Measurements from ENCODE around the gene ZC3HAV1.
"Not testable (repeated sequence)": the region's sequence is repeated elsewhere in the genome, so short reads cannot be mapped to it uniquely, and the experiment has no call there.

ZC3HAV1 gene

DNA sequence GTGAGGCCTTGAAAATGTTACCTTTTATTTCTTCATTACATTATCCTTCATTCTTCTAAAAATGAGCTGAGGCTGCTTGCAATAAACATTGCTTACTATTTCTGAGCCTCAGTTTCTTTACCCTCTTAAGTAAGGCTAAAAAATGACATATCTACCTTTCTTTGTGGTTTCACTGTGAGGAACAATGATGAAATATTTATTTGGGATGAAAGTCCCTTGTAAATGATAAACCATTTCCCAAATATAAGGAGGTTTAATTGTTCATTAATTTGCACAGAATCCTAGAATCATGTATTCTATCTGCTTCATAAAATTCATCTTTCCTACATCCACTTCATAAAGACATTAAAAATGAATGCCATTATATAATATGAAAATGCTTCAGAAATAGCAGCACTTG lies 27.9 kb downstream of the ZC3HAV1 start:
- no peak for DNase-seq

DNA sequence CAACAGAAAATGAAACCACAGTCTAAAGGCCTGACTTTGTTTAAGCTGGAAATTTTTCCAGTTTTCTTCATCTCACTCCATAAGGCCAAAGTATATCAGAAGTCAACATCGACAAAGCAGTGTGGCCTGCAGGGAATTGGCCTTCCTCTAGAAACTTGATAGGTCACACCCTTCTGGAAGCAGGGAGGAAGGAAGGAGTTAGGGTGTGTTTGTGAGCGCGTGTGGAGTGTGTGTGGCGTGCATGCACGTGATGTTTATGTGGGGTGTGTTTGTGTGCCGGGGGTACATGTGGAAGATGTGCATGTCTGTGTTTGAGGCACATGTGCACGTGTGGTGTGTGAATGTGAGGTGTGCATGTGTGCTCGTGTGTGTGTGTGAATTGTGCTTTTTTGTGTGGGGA lies 28.6 kb downstream of the ZC3HAV1 start:
- no peak for DNase-seq

DNA sequence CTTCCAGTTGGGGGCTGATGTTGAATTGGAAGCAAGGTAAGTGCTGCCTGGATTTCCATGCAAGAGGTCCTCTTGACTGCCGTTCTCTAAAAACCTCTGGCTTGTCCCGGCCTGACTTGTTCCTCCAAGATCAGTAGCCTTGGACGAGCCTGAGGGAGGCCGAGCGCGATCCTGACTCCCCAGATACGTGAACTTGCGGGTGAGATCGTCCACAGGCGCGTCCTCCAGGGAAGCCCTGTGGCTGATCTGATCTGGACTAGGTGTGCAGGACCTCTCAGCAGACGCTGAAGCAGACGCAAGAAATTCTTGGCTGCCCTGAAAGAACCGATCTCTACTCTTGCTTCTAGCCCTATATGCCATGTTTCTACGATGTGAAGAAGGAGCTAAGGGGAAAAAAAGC lies 29.7 kb downstream of the ZC3HAV1 start:
- no peak for DNase-seq

DNA sequence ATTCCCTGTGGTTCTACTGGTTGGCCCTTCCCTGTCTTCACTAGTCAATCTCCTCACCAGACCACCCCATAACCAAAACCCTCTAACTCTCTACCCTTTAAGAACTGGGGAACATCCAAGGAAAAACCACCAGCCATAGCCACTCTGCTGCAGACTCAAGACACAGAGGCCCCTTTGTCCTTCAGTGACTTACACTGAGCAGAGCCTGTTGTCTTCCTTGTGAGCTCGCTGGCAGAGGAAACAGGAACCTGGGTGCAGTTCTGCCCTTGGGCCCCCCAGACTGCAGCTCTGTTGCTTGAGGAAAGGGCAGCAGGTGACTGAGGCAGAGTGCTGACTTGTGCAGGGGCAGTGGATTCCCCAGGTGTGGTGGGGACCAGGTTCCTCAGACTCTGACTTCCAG lies 30.6 kb downstream of the ZC3HAV1 start:
- no peak for DNase-seq

DNA sequence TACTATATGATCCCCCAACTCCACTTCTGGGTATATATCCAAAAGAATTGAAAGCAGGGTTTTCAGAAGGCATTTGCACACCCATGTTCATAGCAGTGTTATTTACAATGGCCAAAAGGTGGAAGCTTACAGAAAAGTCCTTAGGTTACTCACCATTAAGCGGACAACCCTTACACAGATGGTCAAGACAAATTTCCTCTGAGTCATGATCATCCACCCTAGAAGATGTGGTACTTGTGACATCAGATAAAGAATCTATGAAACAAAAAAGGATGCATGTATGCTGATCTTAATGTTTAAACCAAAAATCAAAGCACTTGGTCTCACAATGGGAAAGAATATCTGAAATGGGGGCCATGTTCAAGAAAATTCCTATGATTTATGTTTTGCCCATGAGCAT lies 31.1 kb downstream of the ZC3HAV1 start:
- no peak for DNase-seq

DNA sequence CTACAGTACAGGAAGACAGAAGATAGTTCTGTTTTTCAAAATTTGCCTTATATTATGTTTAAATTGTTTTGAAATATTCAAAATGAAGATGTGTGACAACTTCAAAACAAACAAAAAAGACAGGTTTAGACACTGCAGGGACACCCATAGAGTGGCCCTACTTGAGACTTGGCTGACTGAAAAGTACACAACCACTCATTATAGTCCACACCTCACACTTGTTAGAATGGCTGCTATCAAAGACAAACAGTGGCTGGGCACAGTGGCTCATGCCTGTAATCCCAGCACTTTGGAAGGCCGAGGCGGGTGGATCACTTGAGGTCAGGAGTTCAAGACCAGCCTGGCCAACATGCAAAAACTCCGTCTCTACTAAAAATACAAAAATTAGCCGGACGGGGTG lies 31.8 kb downstream of the ZC3HAV1 start:
- not testable (repeated sequence) for DNase-seq

DNA sequence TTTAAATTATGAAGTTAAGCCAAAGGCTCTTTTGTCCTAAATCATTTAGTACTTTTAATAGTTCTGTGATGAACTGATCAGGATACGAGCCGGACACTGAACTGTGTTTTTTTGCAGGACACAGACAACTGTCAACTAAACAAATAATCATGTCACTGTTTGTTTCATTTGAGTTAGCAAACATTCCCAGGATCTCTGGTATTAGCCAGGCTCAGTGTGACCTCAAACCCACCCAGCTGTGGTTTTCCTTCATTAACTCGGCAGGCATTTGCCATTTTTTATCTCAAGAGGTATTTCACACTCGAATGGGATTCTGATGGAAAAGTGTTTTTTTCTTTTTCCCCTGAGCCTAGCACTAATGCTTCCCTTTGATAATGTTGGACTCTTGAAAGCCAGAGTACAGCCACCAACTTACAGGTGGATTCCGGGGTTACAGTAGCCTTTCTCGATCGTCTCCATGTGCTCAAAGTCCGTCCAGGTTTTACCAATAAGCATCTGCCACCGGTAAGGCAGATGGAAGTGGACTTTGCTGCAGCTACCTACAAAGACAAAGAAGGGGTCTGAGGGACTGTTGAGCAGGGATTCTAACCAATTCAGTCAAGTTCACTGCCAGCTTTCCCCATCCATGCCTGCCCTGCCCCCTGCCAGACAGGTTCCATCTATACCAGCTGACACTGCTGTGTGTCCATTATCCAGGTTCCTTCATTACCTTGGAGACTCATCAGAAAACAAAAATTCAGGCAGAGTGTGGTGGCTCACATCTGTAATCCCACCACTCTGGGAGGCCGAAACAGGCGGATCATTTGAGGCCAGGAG lies 33.4 kb downstream of the ZC3HAV1 start:
- no peak for DNase-seq

DNA sequence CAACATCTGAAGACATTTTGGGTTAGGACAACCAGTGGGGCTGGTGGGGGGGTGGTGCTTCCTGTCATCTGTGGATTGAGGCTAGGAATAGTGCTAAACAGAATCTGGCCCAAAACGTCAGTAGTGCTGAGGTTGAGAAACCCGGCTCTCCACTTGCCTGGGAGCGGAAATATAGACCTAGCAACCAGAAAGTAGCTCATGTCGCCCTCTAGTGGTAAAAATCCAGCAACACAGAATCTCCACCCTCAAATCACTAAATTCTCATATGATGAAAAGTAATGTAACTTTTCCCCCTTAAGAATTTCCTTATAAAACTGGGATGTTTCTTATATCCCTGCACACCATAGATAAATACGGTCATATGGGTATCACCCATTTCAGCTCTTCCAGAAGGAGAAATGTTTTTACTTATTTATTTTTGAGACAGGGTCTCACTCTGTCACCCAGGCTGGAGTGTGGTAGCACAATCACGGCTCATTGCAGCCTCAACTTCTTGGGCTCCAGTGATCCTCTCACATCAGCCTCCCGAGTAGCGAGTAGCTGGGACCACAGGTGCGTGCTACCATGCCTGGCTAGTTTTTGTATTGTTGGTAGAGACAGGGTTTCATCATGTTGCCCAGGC lies 34.4 kb downstream of the ZC3HAV1 start:
- DNase-seq, result peak; percentile 39 to 83

DNA sequence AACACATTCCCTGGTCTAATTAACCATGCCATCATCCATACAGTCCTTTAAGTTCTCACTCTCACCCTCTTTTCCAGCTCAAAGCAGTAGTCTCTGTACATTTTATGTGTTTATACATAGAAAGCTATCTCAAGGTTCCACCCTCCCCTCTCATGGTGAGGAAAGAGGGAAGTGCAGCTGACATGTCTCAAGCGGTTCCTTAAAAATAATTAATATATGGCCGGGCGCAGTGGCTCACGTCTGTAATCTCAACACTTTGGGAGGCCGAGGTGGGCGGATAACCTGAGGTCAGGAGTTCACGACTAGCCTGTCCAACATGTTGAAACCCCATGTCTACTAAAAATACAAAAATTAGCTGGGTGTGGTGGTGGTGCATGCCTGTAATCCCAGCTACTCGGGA lies 36.7 kb downstream of the ZC3HAV1 start:
- DNase-seq, result no peak

DNA sequence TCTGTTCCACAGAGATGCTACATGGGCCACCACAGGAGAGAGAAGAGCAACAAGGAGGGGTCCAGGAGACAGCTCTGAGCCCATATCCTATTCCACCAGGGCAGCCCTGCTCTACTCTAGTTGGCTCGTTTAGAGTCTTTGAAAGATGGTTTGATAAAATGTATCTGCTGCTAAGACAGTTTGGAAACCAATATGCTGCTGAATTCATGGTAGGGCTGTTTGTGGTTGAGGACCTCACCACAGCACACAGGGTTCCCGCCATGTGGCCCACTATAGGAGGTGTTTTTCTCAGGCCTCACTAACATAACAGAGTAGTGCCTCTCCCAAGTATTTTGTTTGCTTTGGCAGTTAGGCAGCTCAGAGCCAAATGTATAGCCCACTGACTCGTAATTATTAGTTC lies 37.8 kb downstream of the ZC3HAV1 start:
- DNase-seq, result no peak

DNA sequence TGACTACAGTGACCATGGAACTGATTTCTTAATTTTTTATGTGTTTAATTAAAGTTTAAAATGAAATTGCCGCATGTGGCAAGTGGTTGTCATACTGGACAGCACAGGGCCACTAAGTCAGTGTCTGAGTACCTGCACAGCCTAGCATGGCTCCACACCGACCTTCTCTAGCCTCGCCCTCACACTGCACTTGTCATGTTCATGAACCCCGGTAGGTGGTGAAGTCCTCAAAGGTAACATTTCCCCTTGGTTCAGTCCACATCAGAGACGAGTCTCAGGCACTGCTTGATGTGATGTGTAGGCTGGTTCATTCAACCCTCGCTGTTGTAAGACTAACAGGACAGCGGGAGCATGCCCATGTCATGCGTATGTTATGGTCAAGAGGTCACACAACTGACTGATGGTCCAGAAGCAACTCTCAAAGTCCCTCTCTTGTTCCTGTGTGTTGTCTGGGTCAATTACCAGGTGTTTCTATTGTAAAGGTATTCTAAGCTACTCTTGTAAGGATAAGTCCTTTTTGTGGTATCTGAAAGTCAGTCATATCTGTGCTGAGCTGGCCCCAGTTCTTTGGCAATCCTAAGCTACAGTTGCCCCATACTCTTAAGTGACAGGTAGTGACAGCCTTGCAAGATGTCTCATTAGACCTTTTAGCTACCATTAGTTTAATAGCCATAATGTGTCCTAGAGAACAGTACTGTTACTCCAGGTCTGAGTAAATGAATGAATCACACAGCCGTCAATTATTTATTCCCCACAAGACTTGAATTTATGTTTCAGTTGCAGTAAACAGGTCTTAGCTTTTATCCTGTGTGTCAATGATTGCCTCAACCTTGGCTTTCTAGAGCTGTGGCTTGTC lies 40.7 kb downstream of the ZC3HAV1 start:
- DNase-seq, result no peak

DNA sequence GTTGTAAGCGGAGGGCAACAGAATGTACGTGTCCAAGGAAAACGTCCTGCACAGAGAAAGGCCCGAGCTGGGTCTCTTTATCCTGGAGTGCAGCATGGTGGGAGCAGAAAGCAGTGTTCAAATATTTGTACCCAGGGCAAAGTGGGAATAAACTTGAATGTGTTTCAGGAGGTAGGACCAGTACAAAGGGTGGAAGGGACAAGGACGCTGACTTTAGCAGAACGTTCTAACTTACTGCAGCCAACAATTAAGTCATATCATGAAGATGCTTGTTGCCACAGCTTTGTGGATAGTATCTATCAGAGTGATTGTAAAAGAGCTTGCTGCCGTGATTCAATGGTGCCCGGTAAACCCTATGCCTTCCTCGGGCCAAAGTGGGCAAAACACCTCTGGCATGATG lies 43.2 kb downstream of the ZC3HAV1 start:
- DNase-seq, result no peak

DNA sequence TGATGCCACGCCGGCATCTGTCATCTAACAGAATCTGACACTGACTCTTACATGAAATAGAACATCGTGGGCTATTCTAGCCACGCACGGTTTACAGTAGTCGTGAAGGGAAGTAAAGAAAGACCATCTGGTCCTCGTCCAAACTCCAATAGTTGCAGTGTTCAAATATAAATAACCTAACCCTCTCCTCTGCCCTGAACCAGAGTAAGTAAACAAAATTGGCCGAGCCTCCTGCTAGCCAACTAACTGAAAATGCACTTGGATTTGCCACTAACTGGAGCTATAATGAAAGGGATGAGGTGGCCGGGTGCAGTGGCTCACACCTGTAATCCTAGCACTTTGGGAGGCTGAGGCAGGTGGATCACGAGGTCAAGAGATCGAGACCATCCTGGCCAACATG lies 44.2 kb downstream of the ZC3HAV1 start:
- DNase-seq, result no peak

DNA sequence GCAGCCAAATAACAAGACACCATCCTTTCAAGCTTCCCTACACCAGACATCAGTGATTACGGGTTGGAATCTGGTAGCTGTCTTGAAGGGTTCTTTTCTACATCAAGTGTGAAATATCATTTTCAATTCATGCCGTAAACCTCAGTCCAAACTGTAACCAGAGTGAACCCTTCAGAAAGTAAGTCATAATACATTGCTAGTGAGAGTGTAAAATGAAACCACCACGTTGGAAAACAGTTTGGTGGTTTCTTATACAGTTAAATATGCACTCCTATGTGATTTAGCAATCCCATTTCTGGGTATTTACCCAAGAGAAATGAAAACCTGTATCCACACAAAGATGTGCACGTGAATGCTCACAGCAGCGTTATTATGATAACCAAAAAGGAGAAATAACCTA lies 48.1 kb downstream of the ZC3HAV1 start:
- no peak for DNase-seq

DNA sequence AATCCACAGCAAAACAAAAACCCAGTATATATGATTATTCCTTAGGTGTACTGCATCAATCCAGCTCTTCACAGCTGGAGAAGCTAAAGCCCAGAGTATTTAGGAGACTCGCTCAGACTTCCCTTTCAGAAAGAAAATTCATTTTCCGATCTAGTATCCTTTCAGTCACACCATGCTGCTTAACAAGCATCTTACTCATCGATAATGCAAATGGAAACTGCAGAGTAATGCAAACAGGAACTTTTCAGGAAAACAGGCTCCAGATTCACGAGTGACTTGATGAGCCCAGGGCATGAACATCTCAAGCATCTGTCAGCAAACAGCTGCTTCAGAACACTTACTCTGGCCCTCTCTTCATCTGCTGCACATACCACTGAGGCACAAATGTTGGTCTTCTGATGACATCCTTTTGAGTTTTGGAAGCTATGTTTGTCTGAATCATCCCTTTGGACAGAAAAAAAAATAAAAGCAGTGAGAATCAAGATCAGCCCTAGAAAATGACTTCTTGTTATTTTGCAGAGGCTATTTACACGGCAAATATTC lies 48.8 kb downstream of the ZC3HAV1 start:
- DNase-seq, result no peak

DNA sequence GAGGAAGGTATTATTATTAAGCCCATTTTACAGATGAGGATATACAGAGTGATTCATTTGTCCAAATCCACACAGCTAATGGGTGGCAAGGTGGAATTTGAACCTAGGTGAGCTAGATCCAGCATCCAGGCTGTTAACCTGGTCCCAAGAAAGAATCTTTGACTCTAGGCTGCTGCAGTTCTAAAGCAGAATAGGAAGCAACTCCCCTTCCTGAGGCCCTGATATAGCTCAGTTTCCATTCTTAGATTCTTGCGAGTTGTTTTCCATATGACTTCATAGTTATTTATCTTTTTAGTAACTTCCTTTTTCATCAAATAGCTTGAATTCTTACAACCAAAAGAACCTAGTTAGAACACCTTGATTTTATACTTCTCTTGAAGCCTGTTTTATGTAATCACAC lies 49.6 kb downstream of the ZC3HAV1 start:
- DNase-seq, result no peak

DNA sequence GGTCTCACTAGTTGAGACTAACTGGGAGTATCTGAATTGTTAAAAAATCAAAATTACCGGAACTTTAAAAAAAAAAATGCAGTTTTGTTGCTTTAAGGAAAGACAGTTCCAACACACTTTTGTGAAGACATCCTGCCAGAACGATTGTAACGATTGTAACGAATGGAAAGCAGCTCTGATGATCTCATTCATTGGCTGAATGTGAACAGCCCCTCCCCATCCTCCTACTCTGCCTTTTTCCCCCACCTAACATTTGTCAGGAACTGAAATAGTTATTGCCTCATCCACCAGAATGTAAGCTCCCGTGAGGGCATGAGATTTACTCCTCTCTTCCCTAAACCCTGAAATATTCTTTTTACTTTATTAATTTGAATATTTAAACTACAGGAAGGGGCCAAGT lies 50.6 kb downstream of the ZC3HAV1 start:
- DNase-seq, result no peak

DNA sequence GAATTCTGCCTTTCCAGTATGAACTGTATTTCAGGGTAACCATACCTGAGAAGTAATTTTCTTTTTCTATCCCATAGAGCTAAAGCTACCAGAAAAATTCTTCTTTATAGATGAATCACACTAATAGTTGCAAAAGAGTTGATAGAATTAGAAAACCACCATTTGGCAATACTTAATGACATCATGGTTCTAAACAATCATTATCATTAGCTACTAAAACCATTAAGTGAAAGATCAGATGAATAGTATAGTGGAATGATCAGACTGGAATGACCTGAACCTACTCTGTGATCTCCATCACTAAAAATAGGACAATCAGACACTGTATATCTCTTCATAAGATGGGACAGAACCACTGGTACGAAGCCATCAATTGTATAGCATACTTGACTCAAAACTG lies 53.8 kb downstream of the ZC3HAV1 start:
- DNase-seq, result no peak

DNA sequence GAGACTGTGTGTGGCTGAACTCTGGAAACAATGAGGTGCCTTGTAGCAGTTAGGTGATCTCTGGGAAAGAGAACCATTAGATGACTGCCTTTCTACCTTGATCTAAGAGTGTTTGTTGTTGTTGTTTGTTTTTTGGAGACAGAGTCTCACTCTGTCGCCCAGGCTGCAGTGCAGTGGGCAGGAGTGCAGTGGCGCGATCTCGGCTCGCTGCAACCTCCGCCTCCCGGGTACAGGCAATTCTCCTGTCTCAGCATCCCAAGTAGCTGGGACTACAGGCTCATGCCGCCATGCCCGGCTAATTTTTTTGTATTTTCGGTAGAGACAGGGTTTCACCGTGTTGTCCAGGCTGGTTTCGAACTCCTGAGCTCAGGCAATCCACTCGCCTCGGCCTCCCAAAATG lies 54.9 kb downstream of the ZC3HAV1 start:
- not testable (repeated sequence) for DNase-seq

DNA sequence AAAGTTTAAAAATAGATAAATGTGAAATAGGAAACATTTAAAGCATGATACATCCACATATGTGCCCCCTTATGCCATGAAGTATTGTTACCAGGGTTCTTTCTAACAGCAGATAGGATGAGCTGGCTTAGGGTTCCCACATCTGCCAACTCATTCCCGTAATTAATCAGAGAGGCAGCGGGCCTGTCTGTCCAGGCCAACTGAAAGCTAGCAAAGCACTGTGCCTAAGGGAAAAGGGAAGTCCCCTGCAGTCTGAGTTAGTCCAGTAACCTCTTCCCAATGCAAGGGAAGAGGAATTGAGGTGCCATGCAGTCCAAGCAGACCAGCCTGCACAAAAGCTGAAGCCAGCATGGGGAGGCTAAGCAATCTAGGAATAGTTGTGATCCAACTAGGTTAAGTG lies 55.4 kb downstream of the ZC3HAV1 start:
- no peak for DNase-seq

DNA sequence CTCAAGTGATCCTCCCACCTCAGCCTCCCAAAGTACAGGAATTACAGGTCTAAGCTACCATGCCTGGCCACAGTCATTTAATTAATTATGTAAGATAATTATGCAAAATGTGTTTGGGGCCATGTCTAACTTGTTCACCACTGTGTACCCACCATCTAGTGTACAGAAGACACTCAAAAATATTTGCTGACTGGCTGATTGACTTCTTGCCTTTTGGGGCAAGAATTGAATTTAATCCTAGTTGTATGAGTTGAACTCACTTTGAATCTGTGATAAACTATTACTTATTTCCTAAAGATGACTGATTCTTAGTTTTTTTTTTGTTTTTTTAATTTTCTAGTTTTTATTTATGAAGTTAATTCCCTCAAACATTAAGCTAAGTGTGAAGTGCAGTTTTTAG lies 57.9 kb downstream of the ZC3HAV1 start:
- no peak for DNase-seq

DNA sequence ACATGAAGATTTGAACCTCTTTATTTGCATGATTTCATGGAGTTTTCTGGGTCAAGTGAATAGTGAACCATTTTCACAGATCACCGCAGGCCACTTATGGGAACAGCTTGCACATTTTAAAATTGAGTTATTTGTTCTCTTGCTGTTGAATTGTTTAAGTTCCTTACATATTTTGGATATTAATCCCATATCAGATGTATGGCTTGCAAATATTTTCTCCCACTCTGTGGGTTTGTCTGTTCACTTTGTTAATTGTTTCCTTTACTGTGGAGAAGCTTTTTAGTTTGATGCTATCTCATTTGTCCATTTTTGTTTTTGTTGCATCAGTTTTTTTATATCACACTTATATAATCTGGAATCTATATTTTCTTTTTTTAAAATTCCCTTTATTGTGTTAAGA lies 59.6 kb downstream of the ZC3HAV1 start:
- no peak for DNase-seq

DNA sequence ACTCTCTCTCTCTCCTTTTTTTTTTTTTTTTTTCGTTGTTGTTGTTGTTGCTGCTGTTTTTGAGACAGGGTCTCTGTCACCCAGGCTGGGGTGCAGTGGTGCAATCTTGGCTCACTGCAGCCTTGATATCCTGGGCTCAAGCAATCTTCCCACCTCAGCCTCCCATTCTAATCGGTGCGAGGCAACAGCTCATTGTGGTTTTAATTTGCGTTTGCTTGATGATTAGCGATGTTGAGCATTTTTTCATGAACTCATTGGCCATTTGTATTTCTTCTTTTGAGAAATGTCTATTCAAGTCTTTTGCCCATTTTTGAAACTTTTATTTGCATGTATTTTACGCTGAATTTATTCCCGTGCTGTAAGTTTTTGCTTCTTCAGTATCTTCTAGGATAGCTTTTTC lies 60.4 kb downstream of the ZC3HAV1 start:
- no peak for DNase-seq

DNA sequence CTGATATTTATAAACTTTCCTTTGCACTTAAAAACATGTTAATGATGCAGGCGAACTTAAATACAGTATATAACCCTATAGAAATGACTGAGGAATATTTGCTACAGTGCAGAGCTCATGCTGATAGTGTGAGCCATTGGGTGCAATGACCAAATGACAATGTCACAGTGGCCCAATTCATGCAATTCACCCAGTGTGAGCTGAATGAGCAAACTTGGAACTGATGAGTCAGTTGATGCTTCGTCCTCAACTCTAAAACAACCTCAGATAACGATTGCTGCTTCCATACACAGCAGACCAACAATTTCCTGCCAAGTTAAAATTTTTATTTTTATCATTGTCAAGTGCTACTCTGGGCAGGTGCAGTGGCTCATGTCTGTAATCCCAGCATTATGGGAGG lies 61.5 kb downstream of the ZC3HAV1 start:
- no peak for DNase-seq

All from NCI-H526 (cell line).